D341Med (cell line): ENCODE data around the gene RALGAPA2.

Source experiments
- DNase-seq: peaks from one replicate; pipeline ENCODE4 v3.0.0; 2012; ENCODE audit warnings: low spot score

Gene RALGAPA2

DNA sequence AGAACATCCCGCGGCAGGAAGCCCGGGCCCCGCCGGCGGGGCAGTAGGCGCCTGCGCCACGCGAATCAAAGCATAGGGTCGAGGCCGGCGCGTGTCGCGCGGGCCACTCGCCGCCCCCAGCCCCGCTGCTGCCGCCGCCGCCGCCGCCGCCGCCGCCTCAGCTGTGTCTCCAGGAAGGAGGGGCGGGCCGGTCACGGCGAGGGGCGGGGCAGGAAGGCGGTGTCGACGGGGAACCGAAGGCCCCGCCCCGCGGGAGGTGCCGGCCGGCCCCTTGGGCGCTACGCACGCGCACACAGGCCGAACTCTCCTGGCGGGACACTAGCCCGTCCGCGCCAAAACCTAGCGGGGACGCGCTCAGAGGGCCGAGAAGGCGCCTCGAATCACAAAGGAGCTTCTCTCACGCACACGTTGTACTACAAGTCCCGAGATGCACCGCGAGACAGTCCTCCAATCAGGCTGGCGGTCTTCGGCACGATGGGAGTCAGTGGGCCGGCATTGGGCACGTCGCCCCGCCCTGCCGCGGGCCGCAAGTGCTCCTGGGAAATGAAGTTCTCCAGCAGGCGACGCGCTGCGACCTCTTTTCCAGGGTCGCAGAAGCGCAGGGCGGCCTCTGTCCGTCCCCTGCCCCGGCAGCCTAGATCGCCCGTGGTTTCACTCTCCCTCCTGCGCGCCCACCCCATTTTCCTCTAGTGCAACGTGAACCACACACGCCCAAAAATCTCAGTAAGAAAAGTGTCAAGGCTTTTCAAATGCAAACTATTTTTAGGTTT, at the start of gene RALGAPA2:
Gene RALGAPA2 (minus strand): TSS at position 171 of the 770 bp plus-strand sequence. CDS start 164 bp downstream, at position 7.
- DNase-seq = peak; percentile 98

DNA sequence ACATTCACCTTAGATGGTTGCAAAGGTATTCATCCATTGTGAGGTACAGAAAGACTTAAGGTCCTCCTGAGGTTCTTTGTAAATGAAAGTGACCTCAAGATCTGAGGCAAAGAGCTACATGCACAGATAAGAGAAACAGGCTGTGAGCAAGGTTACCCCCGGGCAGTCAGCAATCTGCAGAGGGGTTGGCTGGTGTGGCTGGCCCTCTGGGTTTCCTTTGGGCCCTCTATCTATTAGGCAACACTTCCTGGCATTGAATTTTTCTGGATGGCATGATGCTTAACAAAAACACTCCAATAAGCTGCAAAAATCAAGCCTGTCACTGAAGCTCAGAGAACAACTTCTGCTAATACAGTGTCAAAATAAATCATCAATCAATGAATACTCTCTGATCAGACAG, 48.9 kb upstream of the RALGAPA2 start:
- DNase-seq = no peak

DNA sequence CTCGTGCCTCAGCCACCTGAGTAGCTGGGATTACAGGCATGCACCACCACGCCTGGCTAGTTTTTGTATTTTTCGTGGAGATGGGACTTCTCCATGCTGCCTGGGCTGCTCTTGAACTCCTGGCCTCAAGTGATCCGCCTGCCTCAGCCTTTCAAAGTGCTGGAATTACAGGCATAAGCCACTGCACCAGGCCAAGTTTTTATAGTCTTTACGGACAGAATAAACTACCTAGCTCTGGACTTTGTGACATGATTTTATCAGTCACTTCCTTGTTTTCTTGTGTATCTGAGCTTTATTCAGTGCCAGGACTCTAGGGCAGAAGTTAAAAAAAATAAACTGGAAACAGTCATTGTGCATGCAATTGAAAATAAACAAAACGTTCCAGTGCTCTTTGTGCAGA, 46.7 kb upstream of the RALGAPA2 start:
- no peak for DNase-seq

DNA sequence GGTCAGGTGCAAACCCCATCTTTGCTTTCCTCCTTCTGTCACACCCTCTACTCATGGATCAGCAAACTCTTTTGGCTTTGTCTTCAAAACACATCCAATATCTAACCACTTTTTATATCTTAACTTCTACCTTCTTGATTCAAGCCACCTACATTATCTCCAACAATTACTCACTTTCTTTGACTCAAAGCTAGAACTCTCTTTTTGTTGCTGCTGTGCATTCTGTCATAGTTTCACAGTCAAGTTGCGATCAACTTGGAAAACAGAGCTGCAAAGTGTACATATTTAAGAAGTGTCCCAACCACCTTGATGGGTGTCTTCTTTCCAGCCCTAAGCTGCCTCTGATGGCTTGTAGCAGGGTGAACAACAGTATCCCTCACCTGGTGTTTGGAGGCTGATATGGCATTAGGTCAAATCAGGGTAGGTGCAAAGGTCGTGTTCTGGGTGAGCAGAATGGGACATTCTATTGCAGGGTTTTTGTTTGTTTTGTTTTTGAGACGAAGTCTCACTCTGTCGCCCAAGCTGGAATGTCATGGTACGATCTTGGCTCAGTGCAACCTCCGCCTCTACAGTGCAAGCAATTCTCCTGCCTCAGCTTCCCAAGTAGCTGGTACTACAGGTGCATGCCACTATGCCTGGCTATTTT, 43.4 kb upstream of the RALGAPA2 start:
- no peak for DNase-seq

DNA sequence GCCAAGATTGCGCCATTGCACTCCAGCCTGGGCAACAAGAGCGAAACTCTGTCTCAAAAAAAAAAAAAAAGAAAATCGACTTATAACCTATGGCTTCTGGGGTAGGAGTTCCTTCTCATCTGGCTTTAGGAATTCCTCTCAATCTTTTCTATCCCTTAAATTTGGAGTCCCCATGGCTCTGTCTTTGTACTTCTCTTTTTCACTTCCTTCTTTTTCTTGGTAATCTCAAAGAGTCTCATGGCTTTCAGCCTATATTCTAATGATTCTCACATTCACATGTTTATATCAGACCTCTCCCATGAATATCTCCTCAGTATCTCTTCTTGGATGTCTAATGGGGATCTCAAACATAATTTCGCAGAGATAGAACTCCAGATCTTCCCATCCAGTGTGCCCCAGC, 42.8 kb upstream of the RALGAPA2 start:
- no peak for DNase-seq

DNA sequence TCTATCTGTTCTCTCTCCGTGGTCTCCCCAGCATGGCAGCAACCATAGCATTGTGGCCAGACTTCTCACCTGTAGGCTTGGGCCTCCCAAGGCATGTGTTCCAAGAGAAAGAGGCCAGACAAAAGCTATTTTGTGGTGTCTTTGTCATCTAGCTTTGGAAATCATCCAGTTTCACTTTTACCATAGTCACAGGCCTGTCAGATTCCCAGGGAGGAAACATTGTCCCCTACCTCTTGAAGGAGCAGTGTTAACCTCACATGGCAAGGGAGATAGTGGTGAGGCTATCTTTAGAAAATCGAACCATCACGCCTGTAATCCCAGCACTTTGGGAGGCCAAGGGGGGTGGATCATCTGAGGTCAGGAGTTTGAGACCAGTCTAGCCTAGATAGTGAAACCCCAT, 42.3 kb upstream of the RALGAPA2 start:
- DNase-seq = no peak

DNA sequence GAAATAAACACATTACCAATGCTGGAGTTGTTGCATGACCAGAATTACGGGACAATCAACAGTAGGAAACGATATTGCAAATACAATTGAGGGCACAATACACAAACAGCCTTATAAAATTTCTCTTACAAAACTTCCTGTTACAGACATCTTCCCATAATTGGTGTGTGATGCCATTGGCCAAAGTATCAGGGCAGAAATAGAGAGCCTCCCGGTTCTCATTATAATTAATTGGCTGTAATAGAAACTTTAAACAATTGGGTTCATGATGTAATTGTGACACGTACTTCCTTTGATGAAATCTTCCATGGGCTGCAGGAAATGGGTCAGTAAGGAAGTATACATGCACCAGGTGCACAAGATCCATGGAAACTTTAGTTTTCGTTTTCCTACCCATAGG, 40.3 kb upstream of the RALGAPA2 start:
- DNase-seq = no peak

DNA sequence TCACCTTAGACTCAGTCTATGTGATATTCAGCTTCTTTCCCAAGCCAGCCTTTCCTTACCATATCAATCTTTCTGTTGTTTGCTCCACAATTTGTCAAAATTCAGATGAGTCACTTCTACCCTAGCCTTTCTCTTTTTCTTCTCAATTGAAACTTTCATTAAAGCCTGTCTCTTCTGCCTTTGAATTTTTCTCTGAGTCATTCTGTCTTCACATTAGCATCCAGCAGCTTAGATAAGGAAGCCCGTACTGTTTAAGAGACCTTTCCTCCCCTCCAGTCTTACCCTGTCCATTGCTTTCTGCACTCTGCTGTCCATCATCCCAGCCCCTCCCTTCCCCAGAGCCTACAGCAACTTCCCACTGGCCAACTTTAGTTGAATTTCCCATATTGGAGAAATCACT, 34.9 kb upstream of the RALGAPA2 start:
- DNase-seq = no peak

DNA sequence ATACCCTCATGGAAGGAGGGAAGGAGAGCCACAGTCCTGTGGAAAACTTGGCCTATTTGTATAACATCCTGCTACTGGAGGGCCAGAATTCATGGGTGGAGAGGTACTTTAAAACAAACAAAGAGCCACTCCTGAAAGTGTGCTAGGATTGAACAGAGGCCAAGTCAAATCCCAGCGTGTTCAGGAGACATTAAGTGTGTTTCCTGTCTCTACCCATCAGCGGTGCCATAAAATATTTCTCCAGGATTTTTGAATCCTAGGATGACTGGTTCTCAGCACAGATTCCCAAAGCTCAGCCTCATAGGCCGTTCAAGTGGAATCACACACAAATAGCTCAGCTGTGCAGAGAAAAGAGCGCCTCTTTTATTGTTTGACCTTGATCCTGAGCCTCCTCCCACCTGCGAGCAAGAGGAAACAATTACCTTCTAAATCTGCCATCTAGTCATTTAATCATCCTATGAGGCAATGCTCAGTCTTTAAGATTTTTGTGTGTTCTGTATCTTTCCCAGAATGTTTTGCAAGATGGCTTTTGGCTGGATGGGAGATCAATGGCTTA, 31.8 kb upstream of the RALGAPA2 start:
- no peak for DNase-seq

DNA sequence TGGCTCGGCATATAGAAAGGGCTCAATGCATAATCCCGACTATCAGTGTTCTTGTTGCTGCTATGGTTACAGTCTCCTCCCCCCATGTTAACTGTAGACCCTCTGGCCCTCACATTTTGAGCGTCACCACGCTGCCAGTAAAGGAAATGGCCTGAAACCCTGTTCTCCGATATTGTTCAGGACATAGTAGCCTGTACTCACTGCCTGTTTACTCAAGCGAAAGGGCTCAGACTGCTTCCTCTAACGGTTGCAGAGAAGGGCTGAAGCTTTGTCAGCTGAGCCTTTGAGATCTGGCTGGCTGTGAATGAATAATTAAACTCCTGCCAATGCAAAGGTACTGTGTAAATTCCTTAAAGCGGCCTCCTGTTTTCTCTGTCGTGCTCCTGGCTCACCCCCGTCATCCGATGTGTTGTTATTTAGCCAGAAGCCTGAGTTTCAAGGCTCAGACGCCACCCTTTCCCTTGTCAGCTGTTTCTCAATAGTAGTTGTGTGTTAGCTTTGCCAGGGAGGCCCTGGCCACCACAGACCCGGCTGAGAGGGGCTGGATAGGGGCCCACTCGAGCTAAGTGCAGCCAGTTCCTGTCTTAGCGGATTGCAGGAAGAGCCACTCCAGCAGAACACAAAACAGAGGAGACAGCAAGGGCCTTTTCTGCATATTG, 31.2 kb upstream of the RALGAPA2 start:
- peak; percentile 47 for DNase-seq

DNA sequence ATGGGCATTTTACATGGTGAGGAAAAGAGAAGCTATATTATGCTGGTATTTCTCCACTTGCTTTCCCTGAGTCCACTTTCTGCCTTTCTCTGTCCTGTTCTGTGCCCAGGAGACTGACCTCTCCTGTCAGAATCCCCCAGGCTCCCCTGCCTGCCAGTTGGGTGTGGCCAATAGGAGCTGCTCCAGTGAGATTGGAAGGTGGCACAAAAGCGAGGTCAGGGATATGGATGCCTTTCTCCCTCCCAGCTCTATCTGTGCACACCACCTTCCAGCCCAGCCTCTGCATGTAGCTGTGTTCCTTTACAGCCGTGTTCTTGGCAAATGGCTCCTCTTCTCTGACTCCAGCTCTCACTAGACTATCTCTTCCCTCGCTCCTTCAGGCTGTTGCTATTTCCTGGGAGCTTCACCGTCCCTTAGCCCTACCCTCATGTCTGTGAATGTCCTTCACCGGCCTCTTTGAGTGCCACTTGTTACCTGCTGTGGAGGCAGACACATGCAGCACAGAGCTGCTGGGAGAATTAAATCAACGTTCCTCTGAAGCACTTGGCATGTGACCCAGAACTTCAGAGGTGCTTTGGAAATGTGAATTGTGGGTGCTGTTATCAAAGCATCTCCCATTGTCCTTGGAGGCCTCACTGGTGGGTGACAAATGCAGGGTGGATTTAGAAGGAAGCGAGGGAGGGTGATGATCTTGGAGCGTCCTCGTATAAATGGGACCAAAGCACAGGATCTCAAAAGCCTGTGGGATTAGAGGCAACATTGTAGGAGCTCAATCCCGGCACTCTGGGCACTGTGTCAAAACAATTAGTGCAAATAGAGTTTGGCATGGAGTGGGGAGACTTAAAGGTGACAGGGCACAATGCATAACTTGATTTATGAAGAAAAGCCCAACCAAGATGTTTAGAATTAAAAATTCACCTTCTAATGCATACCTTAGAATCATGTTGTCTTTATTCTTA, 28.9 kb upstream of the RALGAPA2 start:
- peak; percentile 52 for DNase-seq

DNA sequence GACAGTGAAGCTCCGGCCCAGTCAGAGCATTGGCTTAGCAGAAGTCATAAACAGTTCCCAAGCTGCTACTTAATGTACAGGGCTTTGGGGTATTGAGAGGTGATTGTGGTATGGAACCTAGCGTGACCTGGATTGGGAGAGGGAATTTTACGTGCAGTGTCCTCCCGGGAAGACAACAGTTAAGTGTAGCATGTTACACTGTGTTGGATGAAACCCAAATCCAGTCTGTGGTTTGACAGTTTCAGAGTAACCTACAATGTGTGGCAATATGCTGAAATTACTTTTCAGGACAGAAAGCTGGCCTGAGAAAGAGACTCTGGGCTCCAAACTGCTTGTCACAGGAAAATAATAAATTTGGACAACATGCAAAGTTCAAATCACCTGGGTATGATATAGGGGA, 28.1 kb upstream of the RALGAPA2 start:
- DNase-seq = no peak

DNA sequence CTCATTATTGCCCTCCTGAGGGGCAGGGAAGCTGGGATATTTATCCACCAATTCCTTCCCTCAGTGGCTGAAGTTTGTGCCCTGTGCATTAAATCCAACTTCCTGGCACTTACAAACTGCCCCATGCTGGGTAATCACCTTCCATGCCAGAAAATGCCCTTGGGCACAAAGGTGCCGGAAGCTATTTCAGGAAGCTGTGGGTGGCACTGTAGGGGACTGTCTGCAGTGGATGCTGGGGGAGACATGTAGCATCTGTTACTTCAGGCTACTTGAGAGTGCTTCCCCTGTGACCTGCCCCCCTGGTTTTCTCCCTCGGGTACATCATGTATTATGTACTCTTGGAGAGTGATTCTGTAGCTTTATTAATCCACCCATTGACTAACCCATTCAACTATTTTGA, 24.7 kb upstream of the RALGAPA2 start:
- no peak for DNase-seq

DNA sequence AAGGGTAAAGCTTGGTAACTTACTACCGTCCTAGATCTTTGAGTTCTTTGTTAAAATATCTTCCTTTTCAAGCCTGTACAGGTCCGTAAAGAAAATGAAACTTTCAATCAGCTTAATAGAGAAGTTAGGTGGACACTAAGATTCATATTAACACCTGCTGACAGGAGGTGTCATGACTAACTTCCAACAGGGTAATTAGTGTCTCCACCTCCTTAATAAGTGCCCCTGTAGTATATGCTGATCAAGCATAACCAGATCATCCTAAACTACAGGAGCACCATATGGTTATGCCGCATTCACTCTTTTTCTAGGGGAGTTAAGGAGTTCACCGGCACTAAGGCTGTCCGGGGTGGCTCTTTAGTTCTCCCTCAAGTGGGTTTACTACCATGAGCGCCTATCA, 23.9 kb upstream of the RALGAPA2 start:
- DNase-seq = no peak

DNA sequence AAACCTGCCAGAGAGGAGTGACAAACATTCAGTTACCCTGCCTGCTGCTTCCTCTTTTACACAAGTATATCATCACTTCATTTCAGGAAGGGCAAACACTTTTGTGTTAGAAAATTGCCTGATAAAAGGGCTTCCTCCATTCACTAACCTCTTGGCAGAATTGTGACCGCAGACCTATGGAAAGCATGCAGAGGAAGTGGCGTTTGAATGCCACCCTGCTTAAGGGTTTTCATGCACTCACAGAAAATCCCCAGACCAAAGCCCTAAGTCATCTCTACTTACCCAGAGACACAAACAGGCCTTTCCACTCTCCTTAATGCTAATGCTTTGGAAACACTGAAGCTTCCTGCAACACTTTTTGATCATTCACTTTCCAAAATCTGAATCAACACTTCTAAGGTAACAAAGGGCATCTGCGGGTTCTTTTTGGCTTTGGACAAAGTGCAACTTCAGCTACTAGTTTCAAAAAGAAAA, 22.1 kb upstream of the RALGAPA2 start:
- no peak for DNase-seq

DNA sequence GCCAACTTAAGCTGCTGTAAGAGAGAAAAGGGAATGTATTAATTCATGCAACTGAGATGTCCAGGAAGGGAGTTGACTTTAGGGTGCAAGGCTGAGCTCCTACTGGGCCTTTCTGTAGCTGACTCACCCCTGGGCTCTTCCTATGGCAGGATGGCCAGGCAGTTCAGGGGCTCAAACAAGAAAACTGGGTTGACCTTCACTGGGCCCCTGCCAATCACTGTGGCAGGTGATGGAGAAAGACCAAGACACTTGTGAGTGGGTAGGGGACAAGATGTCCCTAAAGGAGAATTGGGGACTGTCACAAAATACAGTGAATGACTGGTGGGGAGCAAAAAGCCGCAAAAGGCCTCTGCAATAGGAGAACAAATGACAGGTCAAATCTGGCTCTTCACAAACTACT, 21.5 kb upstream of the RALGAPA2 start:
- DNase-seq = no peak

DNA sequence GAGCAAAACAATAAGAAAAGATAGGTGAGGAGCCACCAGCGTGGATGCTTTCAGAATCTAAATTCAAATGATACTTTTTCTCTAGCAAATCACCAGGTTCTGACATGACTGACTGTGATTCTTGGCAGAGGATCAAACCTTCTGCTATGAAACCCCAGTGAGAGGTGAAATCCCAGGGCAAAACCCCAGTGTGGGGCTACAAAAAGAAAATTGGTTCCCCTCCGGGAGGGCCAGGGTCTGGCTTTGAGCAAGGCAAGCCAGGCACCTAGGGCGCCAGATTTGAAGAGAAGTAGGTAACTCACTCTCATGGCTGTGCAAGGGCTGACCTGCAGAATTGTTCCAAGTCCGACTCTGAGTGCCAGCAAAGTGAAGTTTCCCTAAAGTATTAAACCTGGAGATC, 20.2 kb upstream of the RALGAPA2 start:
- DNase-seq = no peak

DNA sequence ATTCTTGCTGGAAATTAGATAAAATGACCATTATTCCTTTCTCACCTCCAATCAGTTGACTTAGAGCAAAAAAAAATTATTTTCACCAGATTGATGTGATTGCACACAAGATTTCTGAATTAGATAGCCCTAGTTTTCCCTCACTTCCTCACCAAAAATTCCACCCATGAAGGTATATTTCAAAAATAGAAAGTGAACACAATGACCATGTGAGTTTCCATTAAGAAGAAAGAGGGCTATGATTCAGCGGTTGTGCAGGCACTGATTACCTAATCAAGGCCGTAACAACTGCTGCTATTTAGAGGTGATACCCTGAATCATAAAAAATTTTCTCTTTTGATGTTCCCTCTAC, 19.5 kb upstream of the RALGAPA2 start:
- DNase-seq = no peak

DNA sequence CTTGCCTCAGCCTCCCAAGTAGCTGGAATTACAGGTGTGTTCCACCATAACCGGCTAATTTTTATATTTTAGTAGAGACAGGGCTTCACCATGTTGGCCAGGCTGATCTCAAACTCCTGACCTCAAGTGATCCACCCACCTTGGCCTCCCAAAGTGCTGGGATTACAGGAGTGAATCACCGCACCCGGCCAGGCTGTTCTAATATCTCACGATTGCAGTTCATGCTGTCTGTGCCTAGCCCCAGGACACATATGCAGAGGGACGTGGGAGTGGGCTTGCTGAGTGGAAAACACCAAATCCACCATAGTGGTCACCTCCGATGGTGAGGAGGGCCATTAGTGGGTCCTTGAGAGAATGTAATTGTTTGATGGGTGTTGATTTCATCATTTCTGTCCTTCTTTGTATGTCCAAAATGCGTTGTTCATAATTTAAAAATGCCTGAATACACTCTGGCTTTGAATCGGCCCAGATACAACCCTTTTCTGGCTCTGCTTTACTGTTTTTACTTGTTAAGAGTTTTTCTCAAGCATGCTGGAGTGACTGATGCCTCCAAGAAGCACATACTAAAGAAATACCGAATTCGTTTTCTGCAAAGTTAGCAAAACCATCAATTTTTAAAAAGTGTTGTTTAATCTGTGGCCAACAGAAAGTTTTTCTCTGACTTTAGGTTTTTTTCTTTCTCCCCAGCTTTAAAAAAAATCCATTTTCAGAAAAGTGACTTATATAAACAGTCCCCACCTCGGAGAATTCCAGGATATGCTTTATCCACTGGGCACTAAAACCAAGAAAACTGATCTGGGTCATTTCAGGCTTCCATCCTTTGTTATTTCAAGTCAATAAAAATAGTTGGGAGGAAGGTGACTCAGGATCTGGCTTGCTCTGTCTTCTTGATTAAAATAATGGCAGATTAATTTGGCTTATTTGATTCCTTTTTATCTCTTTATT, 18.8 kb upstream of the RALGAPA2 start:
- DNase-seq = no peak

DNA sequence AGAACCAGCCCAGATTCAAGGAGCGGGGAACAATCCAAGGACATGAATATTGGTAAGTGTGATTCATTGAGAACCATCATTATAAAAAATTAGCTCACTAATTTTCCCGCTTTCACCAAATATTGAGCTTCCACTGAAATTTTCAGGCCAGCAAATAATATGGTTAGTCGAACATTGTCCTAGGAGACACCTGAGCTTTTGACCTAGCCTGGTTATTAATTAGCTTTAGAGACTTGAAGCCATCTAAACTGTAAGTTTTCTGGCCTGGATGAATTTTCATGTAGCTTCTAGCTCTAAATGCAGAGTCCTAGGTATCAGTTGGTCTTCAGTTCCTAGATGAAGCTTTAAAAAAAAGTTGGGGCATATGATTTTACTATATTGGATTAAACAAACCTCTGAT, 17.1 kb upstream of the RALGAPA2 start:
- DNase-seq = no peak

DNA sequence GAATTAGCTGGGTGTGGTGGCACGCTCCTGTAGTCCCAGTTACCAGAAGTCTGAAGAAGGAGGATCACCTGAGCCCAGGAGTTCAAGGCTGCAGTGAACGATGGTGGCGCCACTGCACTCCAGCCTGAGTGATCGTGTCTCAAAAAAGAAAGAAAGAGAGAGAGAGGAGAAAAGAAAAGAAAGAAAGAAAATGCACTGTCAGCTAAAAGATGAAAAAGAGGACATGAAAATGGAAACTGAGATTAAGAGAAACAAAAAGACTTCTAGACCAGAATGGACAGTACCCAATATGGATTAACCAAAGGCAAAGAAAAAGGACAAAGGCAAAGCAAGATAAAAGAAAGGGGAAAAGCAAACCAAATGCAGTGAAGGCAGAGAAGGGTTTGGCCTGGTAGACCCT, 9.0 kb upstream of the RALGAPA2 start:
- DNase-seq = no peak
